ENCODE results near the gene HP. TPM values are rescaled to one million over a fixed set of nuclear protein-coding genes. Genes with fewer than 3 reads are reported as not detected.
"Not testable (repeated sequence)": the region's sequence is repeated elsewhere in the genome, so short reads cannot be mapped to it uniquely, and the experiment has no call there.

The HP gene
- total RNA-seq, 1 donor from 2014 or later = not detected

- H3K27ac Mint-ChIP-seq; intact Hi-C loops (cut with micrococcal nuclease); DNase-seq (ENCODE audit: low spot score); H3K36me3 Mint-ChIP-seq (ENCODE audit: low read depth); H3K4me3 Mint-ChIP-seq; H3K4me1 Mint-ChIP-seq (ENCODE audit: low read depth); H3K9me3 Mint-ChIP-seq; H3K27me3 Mint-ChIP-seq (ENCODE audit: insufficient read depth): not testable (repeated sequence)
These were observed 22.8 kb downstream of the HP start for GRCh38 chr16:72076991-72077706.

- intact Hi-C loops (cut with micrococcal nuclease) = no loop called here
- no peaks in the 10 kb centered on the region for H3K4me1 Mint-ChIP-seq (ENCODE audit: low read depth)
- no peaks in the 10 kb centered on the region for H3K27me3 Mint-ChIP-seq (ENCODE audit: insufficient read depth)
- H3K4me3 Mint-ChIP-seq = no peak overlapping the region
- no peak overlapping the region for H3K27ac Mint-ChIP-seq
- H3K36me3 Mint-ChIP-seq (ENCODE audit: low read depth) = peaks cover 36% of the 10 kb centered on the region
- peaks cover 7% of the 10 kb centered on the region for H3K9me3 Mint-ChIP-seq
- no peak for DNase-seq (ENCODE audit: low spot score)
These were observed 29.6 kb downstream of the HP start for GRCh38 chr16:72083778-72084404.

GRCh38 chr16:72084445-72084844 lies 30.1 kb downstream of the HP start:
- H3K36me3 Mint-ChIP-seq (ENCODE audit: low read depth) = peaks cover 41% of the 10 kb centered on the region
- intact Hi-C loops (cut with micrococcal nuclease) = no loop called here
- no peak overlapping the region for H3K4me3 Mint-ChIP-seq

DNA sequence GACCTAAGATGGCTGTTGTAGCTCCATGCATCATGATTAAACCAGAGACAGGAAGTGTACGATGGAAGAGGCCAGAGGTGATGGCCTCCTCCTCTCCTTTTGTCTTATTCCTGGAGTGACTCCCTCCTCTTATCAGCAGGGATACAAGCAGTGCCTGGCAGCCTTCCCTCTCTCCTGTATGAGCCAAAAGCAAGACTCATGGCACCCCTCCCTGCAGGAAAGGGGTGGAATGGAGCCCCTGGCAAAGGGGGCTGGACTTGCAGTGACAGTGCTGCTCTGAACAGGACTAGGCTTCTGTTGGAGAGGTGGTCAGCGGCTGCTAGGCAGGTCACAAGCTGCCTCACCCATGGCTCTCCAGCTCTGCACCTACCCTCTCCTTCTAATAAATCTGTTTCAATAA lies 30.7 kb downstream of the HP start:
- Mint-ChIP-seq H3K4me1 (ENCODE audit: low read depth) (peaks cover 2% of the 10 kb centered on the region), H3K9me3 (peaks cover 7% of the 10 kb centered on the region), H3K27me3 (ENCODE audit: insufficient read depth) (no peaks in the 10 kb centered on the region), H3K27ac (no peak overlapping the region), H3K36me3 (ENCODE audit: low read depth) (peaks cover 44% of the 10 kb centered on the region), H3K4me3 (no peak overlapping the region)
- intact Hi-C loops (cut with micrococcal nuclease) = no loop called here
- DNase-seq (ENCODE audit: low spot score) = no peak

More at GRCh38 chr16:72084445-72084844, 30.1 kb downstream of the HP start:
- H3K27me3 Mint-ChIP-seq (ENCODE audit: insufficient read depth) = no peaks in the 10 kb centered on the region
- DNase-seq (ENCODE audit: low spot score) = no peak
- H3K27ac Mint-ChIP-seq = no peak overlapping the region
- H3K9me3 Mint-ChIP-seq = peaks cover 7% of the 10 kb centered on the region
- H3K4me1 Mint-ChIP-seq (ENCODE audit: low read depth) = no peaks in the 10 kb centered on the region

DNA sequence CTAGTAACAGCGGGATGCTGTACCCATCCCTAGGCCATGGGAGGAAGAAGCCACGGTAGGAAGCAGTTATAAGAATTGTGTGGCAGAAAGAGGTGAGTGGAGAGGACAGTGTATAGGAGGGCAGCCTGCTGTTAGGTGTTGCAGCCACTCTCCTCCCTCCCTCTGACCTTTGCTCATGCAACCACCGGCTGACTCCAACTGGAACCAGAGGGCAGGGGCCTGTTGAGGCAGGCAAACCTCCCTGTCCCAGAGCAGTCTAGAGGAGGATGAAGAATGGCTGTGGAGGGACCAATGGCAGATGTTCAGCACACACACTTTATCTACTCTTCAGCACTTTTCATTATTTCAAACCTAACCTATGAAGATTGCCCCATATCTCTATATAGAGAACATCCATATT lies 36.9 kb downstream of the HP start:
- peaks cover 43% of the 10 kb centered on the region for H3K36me3 Mint-ChIP-seq (ENCODE audit: low read depth)
- no peaks in the 10 kb centered on the region for H3K9me3 Mint-ChIP-seq
- no peak for DNase-seq (ENCODE audit: low spot score)
- intact Hi-C loops (cut with micrococcal nuclease) = loop anchor here (5.0 kb wide), 3 partner anchors 369 to 1289 kb away; partner anchors contain the start of genes PHLPP2 and VAC14
- peak overlapping the region; percentile 35 for H3K27ac Mint-ChIP-seq
- no peaks in the 10 kb centered on the region for H3K27me3 Mint-ChIP-seq (ENCODE audit: insufficient read depth)
- peak overlapping the region; percentile 99 for H3K4me3 Mint-ChIP-seq
- peaks cover 51% of the 10 kb centered on the region for H3K4me1 Mint-ChIP-seq (ENCODE audit: low read depth)

- Mint-ChIP-seq H3K4me3 (peak overlapping the region; percentile 99), H3K36me3 (ENCODE audit: low read depth) (peaks cover 45% of the 10 kb centered on the region)
These were observed 38.6 kb downstream of the HP start for GRCh38 chr16:72092832-72093447.

GRCh38 chr16:72093448-72094265 lies 39.4 kb downstream of the HP start, which contains the start of the genes DHX38 and TXNL4B:
DHX38 (plus strand) TSS chr16:72093847; CDS start chr16:72096158, 2,311 bp downstream.
TXNL4B (minus strand) TSS chr16:72093620; CDS start chr16:72090749, 2,871 bp downstream.
- peak within 1 kb of the TSS; percentile 99 for H3K27ac Mint-ChIP-seq
- peak; percentile 92 for DNase-seq (ENCODE audit: low spot score)
- H3K4me1 Mint-ChIP-seq (ENCODE audit: low read depth) = peaks cover 64% of the 10 kb centered on the region
- H3K36me3 Mint-ChIP-seq (ENCODE audit: low read depth) = peaks cover 44% of the 10 kb centered on the region
- peak within 1 kb of the TSS; percentile 99 for H3K4me3 Mint-ChIP-seq
- no peaks in the 10 kb centered on the region for H3K9me3 Mint-ChIP-seq
- H3K27me3 Mint-ChIP-seq (ENCODE audit: insufficient read depth) = no peaks in the 10 kb centered on the region
- intact Hi-C loops (cut with micrococcal nuclease) = loop anchor here (1.0 to 5.0 kb wide), 8 partner anchors 85 to 1291 kb away; partner anchors contain the start of genes DHODH, IST1, PHLPP2 and VAC14

More at GRCh38 chr16:72092832-72093447, 38.6 kb downstream of the HP start:
- Mint-ChIP-seq H3K27me3 (ENCODE audit: insufficient read depth) (no peaks in the 10 kb centered on the region), H3K27ac (peak overlapping the region; percentile 99), H3K9me3 (no peaks in the 10 kb centered on the region), H3K4me1 (ENCODE audit: low read depth) (peaks cover 64% of the 10 kb centered on the region)
- no peak for DNase-seq (ENCODE audit: low spot score)
- intact Hi-C loops (cut with micrococcal nuclease) = loop anchor here (1.0 to 5.0 kb wide), 8 partner anchors 85 to 1291 kb away; partner anchors contain the start of genes DHODH, IST1, PHLPP2 and VAC14

- no peak for DNase-seq (ENCODE audit: low spot score)
- peaks cover 39% of the 10 kb centered on the region for H3K36me3 Mint-ChIP-seq (ENCODE audit: low read depth)
- H3K27me3 Mint-ChIP-seq (ENCODE audit: insufficient read depth) = no peaks in the 10 kb centered on the region
- H3K27ac Mint-ChIP-seq = peak overlapping the region; percentile 99
- peaks cover 64% of the 10 kb centered on the region for H3K4me1 Mint-ChIP-seq (ENCODE audit: low read depth)
- H3K4me3 Mint-ChIP-seq = peak overlapping the region; percentile 99
- intact Hi-C loops (cut with micrococcal nuclease) = loop anchor here (5.0 kb wide), 3 partner anchors 372 to 1292 kb away; partner anchors contain the start of genes PHLPP2 and VAC14
- no peaks in the 10 kb centered on the region for H3K9me3 Mint-ChIP-seq
These were observed 39.9 kb downstream of the HP start for GRCh38 chr16:72094266-72094610.

DNA sequence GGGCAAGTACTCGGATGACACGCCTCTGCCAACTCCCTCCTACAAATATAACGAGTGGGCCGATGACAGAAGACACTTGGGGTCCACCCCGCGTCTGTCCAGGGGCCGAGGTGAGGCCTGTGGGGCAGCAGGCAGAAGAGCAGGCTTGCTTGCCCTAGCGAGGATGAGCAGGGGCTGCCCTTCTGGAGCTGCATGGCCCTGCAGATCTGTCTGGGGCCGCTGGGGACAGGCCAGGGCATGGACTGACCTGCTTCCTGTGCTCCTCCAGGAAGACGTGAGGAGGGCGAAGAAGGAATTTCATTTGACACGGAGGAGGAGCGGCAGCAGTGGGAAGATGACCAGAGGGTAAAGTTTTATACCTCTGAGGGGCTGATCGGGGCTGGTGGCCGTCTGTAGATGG lies 44.6 kb downstream of the HP start:
- Mint-ChIP-seq H3K36me3 (ENCODE audit: low read depth) (peaks cover 68% of the 10 kb centered on the region), H3K27me3 (ENCODE audit: insufficient read depth) (no peaks in the 10 kb centered on the region), H3K27ac (no peak overlapping the region), H3K4me3 (no peak overlapping the region), H3K4me1 (ENCODE audit: low read depth) (peaks cover 35% of the 10 kb centered on the region), H3K9me3 (no peaks in the 10 kb centered on the region)
- intact Hi-C loops (cut with micrococcal nuclease) = loop anchor here (1.0 kb wide), 1 partner anchor 33 kb away; no protein-coding TSS in a partner anchor
- DNase-seq (ENCODE audit: low spot score) = no peak

DNA sequence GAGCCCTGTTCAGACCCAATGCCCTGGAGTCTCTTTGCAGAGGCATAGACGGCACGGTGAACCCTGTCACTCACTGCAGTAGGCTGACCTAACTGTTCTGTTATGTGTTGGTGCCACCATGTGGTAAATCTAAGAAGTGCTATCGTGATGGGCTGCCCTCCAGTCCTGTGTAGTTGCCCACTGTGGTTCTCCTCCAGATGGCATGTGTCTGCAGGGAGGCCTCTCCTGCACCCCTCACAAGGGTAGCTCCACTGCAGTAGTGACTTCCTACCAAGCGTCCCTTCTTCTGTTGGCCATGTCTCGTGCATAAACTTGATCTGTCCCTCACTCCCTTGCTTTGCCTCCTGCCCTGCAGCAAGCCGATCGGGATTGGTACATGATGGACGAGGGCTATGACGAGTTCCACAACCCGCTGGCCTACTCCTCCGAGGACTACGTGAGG lies 45.1 kb downstream of the HP start:
- Mint-ChIP-seq H3K4me1 (ENCODE audit: low read depth) (peaks cover 32% of the 10 kb centered on the region), H3K9me3 (no peaks in the 10 kb centered on the region), H3K4me3 (no peak overlapping the region), H3K27ac (no peak overlapping the region), H3K27me3 (ENCODE audit: insufficient read depth) (no peaks in the 10 kb centered on the region), H3K36me3 (ENCODE audit: low read depth) (peaks cover 70% of the 10 kb centered on the region)
- intact Hi-C loops (cut with micrococcal nuclease) = loop anchor here (1.0 kb wide), 1 partner anchor 33 kb away; no protein-coding TSS in a partner anchor
- DNase-seq (ENCODE audit: low spot score) = peak; percentile 35

DNA sequence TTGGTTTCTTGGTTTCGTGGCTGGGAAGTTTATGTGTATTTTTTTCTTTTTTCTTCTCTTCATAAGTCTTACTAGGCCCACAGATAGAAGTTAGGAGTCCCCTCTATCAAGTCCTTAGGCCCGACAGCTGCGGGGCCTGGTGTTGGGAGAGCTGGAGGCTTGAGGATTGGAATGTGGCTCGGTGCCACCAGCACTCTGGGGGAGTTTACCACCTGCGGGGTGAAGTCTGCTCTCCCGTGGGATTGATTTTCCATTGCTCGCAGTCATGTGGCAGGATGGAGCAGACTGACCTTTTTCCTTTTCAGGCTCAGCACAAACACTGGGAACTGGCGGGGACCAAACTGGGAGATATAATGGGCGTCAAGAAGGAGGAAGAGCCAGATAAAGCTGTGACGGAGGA lies 46.9 kb downstream of the HP start:
- DNase-seq (ENCODE audit: low spot score) = no peak
- H3K27ac Mint-ChIP-seq = no peak overlapping the region
- H3K9me3 Mint-ChIP-seq = no peaks in the 10 kb centered on the region
- no peak overlapping the region for H3K4me3 Mint-ChIP-seq
- intact Hi-C loops (cut with micrococcal nuclease) = no loop called here
- H3K27me3 Mint-ChIP-seq (ENCODE audit: insufficient read depth) = no peaks in the 10 kb centered on the region
- peaks cover 77% of the 10 kb centered on the region for H3K36me3 Mint-ChIP-seq (ENCODE audit: low read depth)
- peaks cover 14% of the 10 kb centered on the region for H3K4me1 Mint-ChIP-seq (ENCODE audit: low read depth)

GRCh38 chr16:72104905-72105304 lies 50.6 kb downstream of the HP start:
- no peaks in the 10 kb centered on the region for H3K27me3 Mint-ChIP-seq (ENCODE audit: insufficient read depth)
- no peak overlapping the region for H3K27ac Mint-ChIP-seq
- peaks cover 81% of the 10 kb centered on the region for H3K36me3 Mint-ChIP-seq (ENCODE audit: low read depth)
- no peak for DNase-seq (ENCODE audit: low spot score)
- no peaks in the 10 kb centered on the region for H3K9me3 Mint-ChIP-seq
- H3K4me3 Mint-ChIP-seq = no peak overlapping the region
- intact Hi-C loops (cut with micrococcal nuclease) = no loop called here
- H3K4me1 Mint-ChIP-seq (ENCODE audit: low read depth) = no peaks in the 10 kb centered on the region
